Tracheal epithelial cell (primary cell): Measurements from ENCODE around the gene TRO. TPM values are rescaled to one million over a fixed set of nuclear protein-coding genes. Genes with fewer than 3 reads are reported as not detected.

Source experiments
- total RNA-seq: library from RNA; depleted of rRNA; stranded (reverse); fragments of >200 nt; gene quantifications from 2 replicates; pipeline ENCODE4 v1.2.1, GENCODE V29; 2014

TRO gene
- 2.4 TPM in 1 of 2 replicates, not detected in the other for total RNA-seq

GRCh38 chrX:54920610-54921426 lies at the start of gene TRO:
Gene TRO, plus strand, starts transcription at chrX:54920824. Its CDS starts 1,423 bp downstream, at chrX:54922247.

Other genes with a start within 250 kb of the TRO start
- gene ITIH6, start 122.6 kb upstream of the TRO start, total RNA-seq, result not detected in 2 replicates
- gene MAGED2, start 113.1 kb upstream of the TRO start, total RNA-seq, result 68.4 and 158 TPM in 2 replicates
- not detected in 2 replicates for gene PFKFB1, start 73.4 kb downstream of the TRO start, total RNA-seq
- 10.2 and 11.6 TPM in 2 replicates for gene APEX2, start 79.5 kb downstream of the TRO start, total RNA-seq
- not detected in 2 replicates for gene ALAS2, start 110.2 kb downstream of the TRO start, total RNA-seq
- not detected in 2 replicates for gene PAGE2B, start 154.2 kb downstream of the TRO start, total RNA-seq
- not detected in 2 replicates for gene PAGE2, start 168.2 kb downstream of the TRO start, total RNA-seq